ENCODE data around the gene PTPN1. TPM values are rescaled to one million over a fixed set of nuclear protein-coding genes. Genes with fewer than 3 reads are reported as not detected.

PTPN1 gene
- total and polyA plus RNA-seq, 3 donors from 2014 or later = 42.0 to 44.3 (median 44.0) TPM

DNA sequence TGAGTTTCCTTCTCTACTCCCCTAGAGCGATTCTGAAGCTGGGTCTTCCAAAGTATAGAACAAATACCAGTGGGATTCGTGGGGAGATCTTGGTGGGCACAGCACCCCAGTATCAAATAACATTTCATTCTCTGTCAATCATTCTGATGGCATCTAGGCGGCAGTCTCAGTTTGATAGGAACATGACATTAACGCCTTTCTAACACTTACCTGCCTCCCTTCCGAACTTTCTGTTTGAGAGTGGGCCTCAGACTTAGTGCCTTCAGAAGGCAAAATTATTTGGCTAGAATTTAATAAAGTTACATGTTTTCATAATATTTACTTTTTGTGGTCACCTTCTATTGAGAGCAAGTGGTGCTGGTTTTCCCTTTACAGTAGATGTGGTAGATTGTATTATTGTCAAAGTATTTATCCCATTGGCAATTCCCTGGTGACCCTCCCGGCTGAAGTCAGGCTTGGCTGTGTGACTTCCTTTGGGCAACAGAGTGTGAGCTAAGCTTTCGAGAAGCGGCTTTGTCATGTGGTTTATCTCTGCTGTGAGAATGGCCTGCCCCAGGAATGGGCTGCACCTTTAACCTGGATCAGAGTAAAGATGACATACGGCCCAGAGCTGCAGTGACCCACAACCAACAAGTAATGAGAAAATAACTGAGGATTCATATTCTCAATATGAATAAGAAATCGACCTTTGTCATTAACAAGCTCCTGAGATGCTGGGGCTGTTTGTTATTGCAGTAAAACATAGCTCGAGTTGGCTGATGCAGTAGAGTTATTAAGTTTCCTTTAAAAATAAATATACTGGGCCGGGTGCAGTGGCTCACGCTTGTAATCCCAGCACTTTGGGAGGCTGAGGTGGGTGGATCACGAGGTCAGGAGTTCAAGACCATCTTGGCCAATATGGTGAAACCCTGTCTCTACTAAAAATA is 45.2 kb upstream of the PTPN1 start:
- Histone ChIP-seq H3K27me3 (no peaks in the 10 kb centered on the region), H3K27ac (no peak overlapping the region), H3K4me3 (no peak overlapping the region), H3K4me1 (peaks cover 24% of the 10 kb centered on the region), H3K36me3 (ENCODE audit: low read depth, missing control alignments) (no peaks in the 10 kb centered on the region), H3K9me3 (no peaks in the 10 kb centered on the region)
- WGBS, 2 donors = 74 to 76% methylated on average over 14 of the region's 14 CpGs
- intact Hi-C loops (cut with DNase I; ENCODE audit: low total_unique reads) = loop anchor here (5.0 kb wide), 1 partner anchor 278 kb away; no protein-coding TSS in a partner anchor
- no peak for TF ChIP-seq CTCF (IDR thresholded peaks at IDR 0.05)
- no peak for TF ChIP-seq POLR2A (IDR thresholded peaks at IDR 0.05)
- DNase-seq = no peak

DNA sequence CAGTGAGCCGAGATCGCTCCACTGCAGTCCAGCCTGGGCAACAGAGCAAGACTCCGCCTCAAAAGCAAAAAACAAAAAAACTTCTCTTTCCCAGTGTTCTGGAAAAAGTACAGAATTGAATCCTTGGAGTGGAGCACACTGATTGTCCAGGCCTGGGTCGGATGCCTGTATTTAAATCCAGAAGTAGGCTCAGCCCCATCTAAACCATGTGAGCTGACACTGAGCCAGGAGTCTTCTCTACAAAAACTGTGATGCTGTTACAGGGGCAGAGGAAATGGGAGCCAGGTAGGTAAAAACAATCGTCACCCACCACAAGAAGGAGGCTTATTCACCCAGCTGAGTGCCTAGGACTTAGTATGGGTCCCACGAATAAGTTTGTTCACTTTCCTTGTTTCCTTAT is 43.0 kb upstream of the PTPN1 start:
- no peak for TF ChIP-seq CTCF (IDR thresholded peaks at IDR 0.05)
- no peak for TF ChIP-seq POLR2A (IDR thresholded peaks at IDR 0.05)
- Histone ChIP-seq H3K9me3 (no peaks in the 10 kb centered on the region), H3K27ac (no peak overlapping the region), H3K4me1 (peaks cover 18% of the 10 kb centered on the region), H3K36me3 (ENCODE audit: low read depth, missing control alignments) (no peaks in the 10 kb centered on the region), H3K4me3 (no peak overlapping the region), H3K27me3 (no peaks in the 10 kb centered on the region)
- intact Hi-C loops (cut with DNase I; ENCODE audit: low total_unique reads) = no loop called here
- no peak for DNase-seq
- WGBS, 2 donors = 69 to 70% methylated on average over 6 of the region's 6 CpGs

GRCh38 chr20:50467718-50468356 is 42.3 kb upstream of the PTPN1 start:
- Histone ChIP-seq H3K4me1 (peaks cover 16% of the 10 kb centered on the region), H3K36me3 (ENCODE audit: low read depth, missing control alignments) (no peaks in the 10 kb centered on the region), H3K4me3 (no peak overlapping the region), H3K27ac (no peak overlapping the region), H3K9me3 (no peaks in the 10 kb centered on the region), H3K27me3 (no peaks in the 10 kb centered on the region)
- no peak for TF ChIP-seq POLR2A (IDR thresholded peaks at IDR 0.05)
- no peak for TF ChIP-seq CTCF (IDR thresholded peaks at IDR 0.05)
- DNase-seq = peak; percentile 77
- intact Hi-C loops (cut with DNase I; ENCODE audit: low total_unique reads) = no loop called here
- WGBS, 2 donors = 48 to 65% methylated on average over 3 of the region's 3 CpGs

DNA sequence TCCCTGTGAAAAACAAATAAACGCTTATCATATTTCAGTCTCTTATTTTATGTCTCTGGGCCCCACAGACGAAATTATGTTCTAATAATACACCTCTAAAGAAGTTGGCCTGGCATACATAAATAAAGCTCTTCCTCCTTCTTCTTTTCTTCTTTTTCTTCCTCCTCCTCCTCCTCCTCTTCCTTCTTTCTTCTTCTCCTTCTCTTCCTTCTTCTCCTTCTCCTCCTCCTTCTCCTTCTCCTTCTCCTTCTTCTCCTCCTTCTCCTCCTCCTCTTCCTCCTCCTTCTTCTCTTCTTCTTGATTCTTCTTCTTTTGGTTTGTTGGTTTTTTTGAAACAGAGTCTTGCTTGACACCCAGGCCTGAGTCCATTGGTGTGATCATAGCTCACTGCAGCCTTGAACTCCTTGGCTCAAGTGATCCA is 41.8 kb upstream of the PTPN1 start:
- no peaks in the 10 kb centered on the region for H3K9me3 ChIP-seq
- H3K36me3 ChIP-seq (ENCODE audit: low read depth, missing control alignments) = no peaks in the 10 kb centered on the region
- no peak for DNase-seq
- 62% methylated on average over 2 of the region's 2 CpGs for WGBS, 2 donors
- H3K27me3 ChIP-seq = no peaks in the 10 kb centered on the region
- intact Hi-C loops (cut with DNase I; ENCODE audit: low total_unique reads) = no loop called here
- H3K4me3 ChIP-seq = no peak overlapping the region
- H3K4me1 ChIP-seq = peaks cover 16% of the 10 kb centered on the region
- H3K27ac ChIP-seq = no peak overlapping the region
- TF ChIP-seq CTCF (IDR thresholded peaks at IDR 0.05) (no peak), POLR2A (IDR thresholded peaks at IDR 0.05) (no peak)
